ENCODE results near the gene COG5.

- no peak for TF ChIP-seq POLR2A (IDR thresholded peaks at IDR 0.05)
- no peak for TF ChIP-seq CTCF (IDR thresholded peaks at IDR 0.05)
These were observed 179.7 kb downstream of the COG5 start for GRCh38 chr7:107384025-107384424.
